ENCODE results near the gene DPYSL3. TPM values are rescaled to one million over a fixed set of nuclear protein-coding genes. Genes with fewer than 3 reads are reported as not detected.

Gene DPYSL3
- total RNA-seq, 1 experiment from 2014 or later: 106 TPM

DNA sequence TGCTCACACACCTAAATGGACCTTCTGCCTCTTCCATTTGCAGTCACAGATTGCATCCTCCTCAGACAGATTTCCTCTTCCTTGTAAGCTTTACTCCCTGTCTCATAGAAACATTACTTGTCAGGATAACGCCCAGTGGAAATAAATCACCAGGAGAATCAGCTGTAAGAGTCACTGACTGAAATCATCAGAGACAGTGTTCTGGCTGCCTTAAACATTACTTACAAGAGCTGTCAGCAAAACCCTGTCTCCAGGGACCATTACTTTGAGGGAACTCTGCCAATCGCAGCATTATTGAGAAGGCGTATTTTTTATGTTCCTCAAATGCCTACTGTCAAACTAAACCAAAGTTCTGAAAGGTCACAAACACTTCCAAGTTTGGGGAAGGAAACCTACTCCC lies 5.9 kb downstream of the DPYSL3 start:
- TF ChIP-seq, protein P1, sequence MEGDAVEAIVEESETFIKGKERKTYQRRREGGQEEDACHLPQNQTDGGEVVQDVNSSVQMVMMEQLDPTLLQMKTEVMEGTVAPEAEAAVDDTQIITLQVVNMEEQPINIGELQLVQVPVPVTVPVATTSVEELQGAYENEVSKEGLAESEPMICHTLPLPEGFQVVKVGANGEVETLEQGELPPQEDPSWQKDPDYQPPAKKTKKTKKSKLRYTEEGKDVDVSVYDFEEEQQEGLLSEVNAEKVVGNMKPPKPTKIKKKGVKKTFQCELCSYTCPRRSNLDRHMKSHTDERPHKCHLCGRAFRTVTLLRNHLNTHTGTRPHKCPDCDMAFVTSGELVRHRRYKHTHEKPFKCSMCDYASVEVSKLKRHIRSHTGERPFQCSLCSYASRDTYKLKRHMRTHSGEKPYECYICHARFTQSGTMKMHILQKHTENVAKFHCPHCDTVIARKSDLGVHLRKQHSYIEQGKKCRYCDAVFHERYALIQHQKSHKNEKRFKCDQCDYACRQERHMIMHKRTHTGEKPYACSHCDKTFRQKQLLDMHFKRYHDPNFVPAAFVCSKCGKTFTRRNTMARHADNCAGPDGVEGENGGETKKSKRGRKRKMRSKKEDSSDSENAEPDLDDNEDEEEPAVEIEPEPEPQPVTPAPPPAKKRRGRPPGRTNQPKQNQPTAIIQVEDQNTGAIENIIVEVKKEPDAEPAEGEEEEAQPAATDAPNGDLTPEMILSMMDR (IDR thresholded peaks at IDR 0.05; ENCODE audit: insufficient read depth in 1 of 2, low read depth in 1 of 2, low read length in 1 of 2, severe bottlenecking in 1 of 2, unreplicated experiment in 1 of 2): no peak
- intact Hi-C loops (cut with micrococcal nuclease; ENCODE audit: unreplicated experiment): no loop called here
- H3K4me3 ChIP-seq (ENCODE audit: low read depth, low read length): no peak overlapping the region
- no TSS peak for BruUV-seq (replicated peaks)
- H3K27me3 Mint-ChIP-seq (ENCODE audit: insufficient read depth, unreplicated experiment): no peaks in the 10 kb centered on the region
- H3K27ac Mint-ChIP-seq (ENCODE audit: unreplicated experiment): no peak overlapping the region
- no peaks in the 10 kb centered on the region for H3K9me3 ChIP-seq
- no peaks in the 10 kb centered on the region for H3K4me1 Mint-ChIP-seq (ENCODE audit: low read depth, unreplicated experiment)
- ChIA-PET CTCF (no interaction called here), POLR2A (no interaction called here)
- DNase-seq: no peak
- H3K4me1 ChIP-seq: no peaks in the 10 kb centered on the region
- H3K36me3 ChIP-seq (ENCODE audit: control insufficient read depth, insufficient read depth, low read length): no peaks in the 10 kb centered on the region
- no peaks in the 10 kb centered on the region for H3K9me3 Mint-ChIP-seq (ENCODE audit: unreplicated experiment)
- no peaks in the 10 kb centered on the region for H3K36me3 Mint-ChIP-seq (ENCODE audit: insufficient read depth, unreplicated experiment)
- no peaks in the 10 kb centered on the region for H3K27me3 ChIP-seq (replicated peaks; ENCODE audit: control insufficient read depth, insufficient read depth, low read length)
- H3K4me3 Mint-ChIP-seq (ENCODE audit: unreplicated experiment): no peak overlapping the region

DNA sequence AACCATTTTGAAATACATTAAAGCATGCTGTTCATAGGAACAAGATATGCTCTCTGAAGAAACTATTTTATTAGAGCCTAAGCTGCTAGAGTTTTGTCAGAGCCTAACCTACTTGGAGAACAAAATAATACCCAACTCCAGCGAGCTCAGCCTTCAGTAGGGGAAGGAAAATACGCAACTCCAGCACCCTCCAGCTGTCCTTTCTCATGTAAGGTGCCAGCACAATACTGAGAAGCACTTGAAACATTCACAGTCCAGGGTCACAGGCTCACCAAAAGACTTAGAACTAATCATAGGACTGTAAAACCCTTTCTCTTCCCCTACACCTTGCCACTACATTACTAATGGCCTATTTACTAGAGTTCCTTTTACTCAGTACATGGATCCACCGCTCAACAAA lies 18.9 kb downstream of the DPYSL3 start:
- no peaks in the 10 kb centered on the region for H3K36me3 Mint-ChIP-seq (ENCODE audit: insufficient read depth, unreplicated experiment)
- DNase-seq: no peak
- H3K4me3 ChIP-seq (ENCODE audit: low read depth, low read length): no peak overlapping the region
- H3K27me3 Mint-ChIP-seq (ENCODE audit: insufficient read depth, unreplicated experiment): peaks cover 8% of the 10 kb centered on the region
- H3K4me1 Mint-ChIP-seq (ENCODE audit: low read depth, unreplicated experiment): no peaks in the 10 kb centered on the region
- ChIA-PET CTCF (no interaction called here), POLR2A (no interaction called here)
- intact Hi-C loops (cut with micrococcal nuclease; ENCODE audit: unreplicated experiment): no loop called here
- H3K4me1 ChIP-seq: no peaks in the 10 kb centered on the region
- TF ChIP-seq, protein P1 (IDR thresholded peaks at IDR 0.05; ENCODE audit: insufficient read depth in 1 of 2, low read depth in 1 of 2, low read length in 1 of 2, severe bottlenecking in 1 of 2, unreplicated experiment in 1 of 2): no peak
- no peaks in the 10 kb centered on the region for H3K27me3 ChIP-seq (replicated peaks; ENCODE audit: control insufficient read depth, insufficient read depth, low read length)
- no peaks in the 10 kb centered on the region for H3K9me3 ChIP-seq
- H3K27ac Mint-ChIP-seq (ENCODE audit: unreplicated experiment): no peak overlapping the region
- H3K36me3 ChIP-seq (ENCODE audit: control insufficient read depth, insufficient read depth, low read length): no peaks in the 10 kb centered on the region
- no TSS peak for BruUV-seq (replicated peaks)
- no peak overlapping the region for H3K4me3 Mint-ChIP-seq (ENCODE audit: unreplicated experiment)
- H3K9me3 Mint-ChIP-seq (ENCODE audit: unreplicated experiment): no peaks in the 10 kb centered on the region

DNA sequence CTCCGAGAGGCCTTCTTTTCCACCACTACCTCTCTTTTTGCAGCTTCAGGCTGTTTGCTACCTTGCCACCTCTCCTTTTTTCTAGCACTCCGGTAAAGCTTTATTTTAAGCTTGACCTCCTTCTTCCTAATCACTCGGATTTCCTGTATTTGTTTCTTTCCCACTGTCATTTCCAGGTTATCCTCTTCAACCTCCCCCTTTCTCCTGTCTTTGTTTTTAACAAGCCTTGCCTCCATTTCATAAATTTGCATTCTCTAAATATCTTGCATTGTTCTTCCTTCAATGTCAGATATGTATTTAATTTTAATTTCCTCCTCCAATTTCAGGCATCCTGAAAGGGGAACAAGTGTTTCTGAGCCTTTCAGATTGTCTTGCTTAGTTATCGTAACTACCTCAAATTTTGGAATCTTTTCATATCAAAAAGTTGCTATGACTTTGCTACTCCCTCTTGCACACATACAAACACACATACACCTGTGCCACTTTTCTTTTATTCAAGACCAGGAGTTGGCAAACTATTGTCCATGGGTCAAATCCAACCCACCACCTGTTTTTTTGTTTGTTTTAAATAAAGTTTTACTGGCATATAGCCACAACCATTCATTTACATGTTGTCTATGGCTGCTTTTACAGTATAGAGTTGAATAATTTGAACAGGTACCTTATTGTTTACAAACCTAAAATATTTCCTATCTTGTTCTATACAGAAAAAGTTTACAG lies 22.7 kb downstream of the DPYSL3 start:
- no peaks in the 10 kb centered on the region for H3K36me3 ChIP-seq (ENCODE audit: control insufficient read depth, insufficient read depth, low read length)
- CTCF ChIA-PET: no interaction called here

More for the DNA sequence above, 22.7 kb downstream of the DPYSL3 start:
- Histone ChIP-seq H3K4me3 (ENCODE audit: low read depth, low read length) (no peak overlapping the region), H3K27me3 (replicated peaks; ENCODE audit: control insufficient read depth, insufficient read depth, low read length) (no peaks in the 10 kb centered on the region), H3K4me1 (no peaks in the 10 kb centered on the region), H3K9me3 (no peaks in the 10 kb centered on the region)
- intact Hi-C loops (cut with micrococcal nuclease; ENCODE audit: unreplicated experiment): no loop called here
- no peak for DNase-seq
- Mint-ChIP-seq H3K9me3 (ENCODE audit: unreplicated experiment) (no peaks in the 10 kb centered on the region), H3K4me1 (ENCODE audit: low read depth, unreplicated experiment) (no peaks in the 10 kb centered on the region), H3K36me3 (ENCODE audit: insufficient read depth, unreplicated experiment) (no peaks in the 10 kb centered on the region), H3K27me3 (ENCODE audit: insufficient read depth, unreplicated experiment) (peaks cover 8% of the 10 kb centered on the region), H3K4me3 (ENCODE audit: unreplicated experiment) (no peak overlapping the region), H3K27ac (ENCODE audit: unreplicated experiment) (no peak overlapping the region)
- TF ChIP-seq, protein P1 (IDR thresholded peaks at IDR 0.05; ENCODE audit: insufficient read depth in 1 of 2, low read depth in 1 of 2, low read length in 1 of 2, severe bottlenecking in 1 of 2, unreplicated experiment in 1 of 2): no peak
- no TSS peak for BruUV-seq (replicated peaks)
- POLR2A ChIA-PET: no interaction called here

Measured in Caco-2 (cell line).